Trophoblast cell (in vitro differentiated cells and primary cell): ENCODE measurements around the gene TRIM15.

Source experiments
- DNase-seq, 2 donors: peaks; one replicate each; pipeline ENCODE4 v3.0.0-alpha.2; 2016
- H2AFZ ChIP-seq: 2 replicates; pipeline ENCODE4 v1.6.1; 2013; ENCODE audit warnings: low read length, moderate library complexity, mild to moderate bottlenecking; ENCODE audit not compliant: insufficient read depth, poor library complexity
- H2AK5ac ChIP-seq: 2 replicates; pipeline ENCODE4 v1.6.1; 2013; ENCODE audit warnings: mild to moderate bottlenecking, low read length
- H2BK120ac ChIP-seq: 2 replicates; pipeline ENCODE4 v1.6.1; 2013; ENCODE audit warnings: low read length, mild to moderate bottlenecking, moderate library complexity; ENCODE audit not compliant: insufficient read depth, poor library complexity
- H2BK12ac ChIP-seq: 2 replicates; pipeline ENCODE4 v1.6.1; 2013; ENCODE audit warnings: mild to moderate bottlenecking, low read length, moderate library complexity
- H2BK5ac ChIP-seq: 2 replicates; pipeline ENCODE4 v1.6.1; 2013; ENCODE audit warnings: low read length, low read depth, moderate library complexity, mild to moderate bottlenecking; ENCODE audit not compliant: poor library complexity
- H3K14ac ChIP-seq: 2 replicates; pipeline ENCODE4 v1.6.1; 2013; ENCODE audit warnings: mild to moderate bottlenecking, low read length
- H3K18ac ChIP-seq: 2 replicates; pipeline ENCODE4 v1.6.1; 2013; ENCODE audit warnings: mild to moderate bottlenecking, low read length
- H3K23ac ChIP-seq: 2 replicates; pipeline ENCODE4 v1.6.1; 2013; ENCODE audit warnings: low read length
- H3K27ac ChIP-seq: 2 replicates; pipeline ENCODE4 v1.5.1; 2013; ENCODE audit warnings: low read depth, mild to moderate bottlenecking, inconsistent platforms, low read length, moderate library complexity
- H3K27me3 ChIP-seq: 2 replicates; pipeline ENCODE4 v1.6.1; 2013; ENCODE audit warnings: inconsistent platforms, mild to moderate bottlenecking, low read length, moderate library complexity; ENCODE audit not compliant: insufficient read depth
- H3K36me3 ChIP-seq, 2 experiments: 1 replicate in 1 of 2; 2 replicates in 1 of 2; pipeline ENCODE4 v1.6.1; 2013; ENCODE audit warnings: low read length in 2 of 2, mild to moderate bottlenecking in 2 of 2, moderate library complexity in 1 of 2; ENCODE audit not compliant: insufficient read depth in 2 of 2, control insufficient read depth in 1 of 2
- H3K4ac ChIP-seq: 2 replicates; pipeline ENCODE4 v1.6.1; 2013; ENCODE audit warnings: low read depth, mild to moderate bottlenecking, low read length, moderate library complexity
- H3K4me1 ChIP-seq, 2 experiments: 1 replicate in 1 of 2; 2 replicates in 1 of 2; pipeline ENCODE4 v1.6.1; 2013; ENCODE audit warnings: low read length in 2 of 2, mild to moderate bottlenecking in 2 of 2, moderate library complexity in 1 of 2; ENCODE audit not compliant: insufficient read depth in 2 of 2, control insufficient read depth in 1 of 2
- H3K4me2 ChIP-seq: 2 replicates; pipeline ENCODE4 v1.6.1; 2013; ENCODE audit warnings: inconsistent platforms, mild to moderate bottlenecking, low read length, moderate library complexity
- H3K4me3 ChIP-seq: 2 replicates; pipeline ENCODE4 v1.5.1; 2013; ENCODE audit warnings: mild to moderate bottlenecking, low read depth, low read length, inconsistent platforms
- H3K79me1 ChIP-seq: one replicate; pipeline ENCODE4 v1.6.1; 2013; ENCODE audit warnings: low read length
- H3K79me2 ChIP-seq: 2 replicates; pipeline ENCODE4 v1.6.1; 2013; ENCODE audit warnings: low read length, mild to moderate bottlenecking; ENCODE audit not compliant: control insufficient read depth, insufficient read depth, poor library complexity
- H3K9ac ChIP-seq: 2 replicates; pipeline ENCODE4 v1.6.1; 2013; ENCODE audit warnings: mild to moderate bottlenecking, low read length
- H3K9me3 ChIP-seq: 2 replicates; pipeline ENCODE4 v1.6.1; 2013; ENCODE audit warnings: low read depth, mild to moderate bottlenecking, control low read depth, inconsistent platforms, low read length; ENCODE audit not compliant: insufficient read depth
- H4K12ac ChIP-seq: 2 replicates; pipeline ENCODE4 v1.6.1; 2013; ENCODE audit warnings: low read depth, mild to moderate bottlenecking, low read length, moderate library complexity
- H4K8ac ChIP-seq: 2 replicates; pipeline ENCODE4 v1.6.1; 2013; ENCODE audit warnings: low read depth, mild to moderate bottlenecking, low read length, moderate library complexity
- H4K91ac ChIP-seq: one replicate; pipeline ENCODE4 v1.6.1; 2013; ENCODE audit warnings: low read depth, mild to moderate bottlenecking, low read length, moderate library complexity
- WGBS: extraction: QIAGEN DNeasy Blood & Tissue Kit; methylation state at CpG from one replicate; pipeline ENCODE4 v1.1.7; 2013; ENCODE audit warnings: missing lambda C conversion rate; ENCODE audit not compliant: insufficient read length, insufficient coverage; ENCODE audit errors: extremely low coverage; 5-methylcytosine and 5-hydroxymethylcytosine counted together

The TRIM15 gene

GRCh38 chr6:30206799-30207618, 43.7 kb downstream of the TRIM15 start:
- Histone ChIP-seq H2AFZ (no peak overlapping the region), H2BK12ac (no peak overlapping the region), H3K18ac (no peak overlapping the region), H4K91ac (no peak overlapping the region), H3K4me1 (peaks cover 4 to 10% of the 10 kb centered on the region in 2 experiments), H3K4me2 (no peak overlapping the region), H3K23ac (no peak overlapping the region), H3K9me3 (no peaks in the 10 kb centered on the region), H4K12ac (no peak overlapping the region), H3K27me3 (no peaks in the 10 kb centered on the region), H2BK5ac (no peak overlapping the region), H3K27ac (no peak overlapping the region), H2AK5ac (no peak overlapping the region), H3K79me1 (no peaks in the 10 kb centered on the region), H3K9ac (no peak overlapping the region), H3K4ac (peak overlapping the region; percentile 29), H3K4me3 (no peak overlapping the region), H3K79me2 (peaks cover 11% of the 10 kb centered on the region), H3K14ac (no peak overlapping the region), H3K36me3 (peaks cover 3% of the 10 kb centered on the region in 2 experiments), H4K8ac (no peak overlapping the region), H2BK120ac (no peak overlapping the region)
- no CpG with 5 or more reads among the region's 11 CpGs for WGBS
- DNase-seq: no peak

- H3K4me3 ChIP-seq: no peak overlapping the region
- no peaks in the 10 kb centered on the region for H3K79me1 ChIP-seq
- DNase-seq: no peak
- no peak overlapping the region for H2BK12ac ChIP-seq
- H3K79me2 ChIP-seq: peaks cover 11% of the 10 kb centered on the region
- H3K9me3 ChIP-seq: no peaks in the 10 kb centered on the region
- H4K91ac ChIP-seq: no peak overlapping the region
- no peak overlapping the region for H3K14ac ChIP-seq
- H2AFZ ChIP-seq: no peak overlapping the region
- peaks cover 3% of the 10 kb centered on the region in 2 experiments for H3K36me3 ChIP-seq
- no peak overlapping the region for H3K4me2 ChIP-seq
- H3K18ac ChIP-seq: peak overlapping the region; percentile 18
- no peak overlapping the region for H2BK5ac ChIP-seq
- H3K4ac ChIP-seq: peak overlapping the region; percentile 60
- H4K12ac ChIP-seq: no peak overlapping the region
- no peak overlapping the region for H2AK5ac ChIP-seq
- H3K27me3 ChIP-seq: no peaks in the 10 kb centered on the region
- no CpG with 5 or more reads among the region's 4 CpGs for WGBS
- no peak overlapping the region for H3K9ac ChIP-seq
- H3K4me1 ChIP-seq: peaks cover 4 to 11% of the 10 kb centered on the region in 2 experiments
- no peak overlapping the region for H3K27ac ChIP-seq
- no peak overlapping the region for H3K23ac ChIP-seq
- no peak overlapping the region for H4K8ac ChIP-seq
- no peak overlapping the region for H2BK120ac ChIP-seq
These were observed 44.4 kb downstream of the TRIM15 start for GRCh38 chr6:30207619-30208295.

GRCh38 chr6:30211306-30211705, 48.0 kb downstream of the TRIM15 start:
- Histone ChIP-seq H2BK120ac (no peak overlapping the region), H3K4me3 (no peak overlapping the region), H4K8ac (no peak overlapping the region), H3K4ac (peak overlapping the region; percentile 24), H3K18ac (no peak overlapping the region), H3K79me1 (peaks cover 12% of the 10 kb centered on the region), H4K91ac (no peak overlapping the region), H2AFZ (no peak overlapping the region), H3K4me2 (peak overlapping the region; percentile 18), H2AK5ac (no peak overlapping the region), H2BK12ac (no peak overlapping the region), H3K27me3 (no peaks in the 10 kb centered on the region), H3K14ac (no peak overlapping the region), H3K9me3 (no peaks in the 10 kb centered on the region), H2BK5ac (no peak overlapping the region), H3K4me1 (peaks cover 4 to 11% of the 10 kb centered on the region in 2 experiments), H3K36me3 (peaks cover 0 to under 1% of the 10 kb centered on the region in 2 experiments), H4K12ac (no peak overlapping the region), H3K23ac (no peak overlapping the region), H3K27ac (no peak overlapping the region), H3K79me2 (peaks cover 11% of the 10 kb centered on the region), H3K9ac (no peak overlapping the region)
- no CpG with 5 or more reads among the region's 2 CpGs for WGBS
- no peak for DNase-seq

- Histone ChIP-seq H2AK5ac (no peak overlapping the region), H3K4ac (peak overlapping the region; percentile 73), H3K79me2 (peaks cover 11% of the 10 kb centered on the region), H3K9ac (no peak overlapping the region), H3K14ac (no peak overlapping the region), H4K91ac (no peak overlapping the region), H2BK120ac (no peak overlapping the region), H3K4me3 (no peak overlapping the region), H3K18ac (no peak overlapping the region), H4K8ac (no peak overlapping the region), H2AFZ (no peak overlapping the region), H3K27me3 (no peaks in the 10 kb centered on the region), H3K36me3 (no peaks in the 10 kb centered on the region), H3K79me1 (peaks cover 12% of the 10 kb centered on the region), H3K4me1 (peaks cover 4 to 11% of the 10 kb centered on the region in 2 experiments), H4K12ac (no peak overlapping the region), H2BK5ac (no peak overlapping the region), H3K9me3 (no peaks in the 10 kb centered on the region), H2BK12ac (no peak overlapping the region), H3K23ac (no peak overlapping the region), H3K4me2 (peak overlapping the region; percentile 15), H3K27ac (no peak overlapping the region)
- no CpG with 5 or more reads among the region's 3 CpGs for WGBS
- no peak for DNase-seq
These were observed 48.6 kb downstream of the TRIM15 start for GRCh38 chr6:30211899-30212298.
